ENCODE results near the gene B3GAT1. TPM values are rescaled to one million over a fixed set of nuclear protein-coding genes. Genes with fewer than 3 reads are reported as not detected.

B3GAT1 gene
- total and polyA plus RNA-seq, 2 donors (not counting 1 experiment from before 2014, with no cell fraction given) = under 0.01 TPM; not detected in 1

- no peaks in the 10 kb centered on the region for H4K20me1 ChIP-seq (ENCODE audit: control insufficient read depth, extremely low read depth, insufficient read depth, low read length)
- no peak for TF ChIP-seq CTCF (conservative IDR thresholded peaks at IDR 0.05 in 1 of 2, IDR thresholded peaks at IDR 0.05 in 1 of 2; ENCODE audit: low read depth in 1 of 2, low read length in 2 of 2)
- TF ChIP-seq EZH2 (IDR thresholded peaks at IDR 0.05; ENCODE audit: low read length, missing control alignments) = no peak
- H3K36me3 ChIP-seq (ENCODE audit: control insufficient read depth, insufficient read depth, low read length) = no peaks in the 10 kb centered on the region
- no peak for DNase-seq (ENCODE audit: low read depth in 2 of 2)
- no peaks in the 10 kb centered on the region for H3K79me2 ChIP-seq (ENCODE audit: control insufficient read depth, insufficient read depth, low read length)
- H3K9ac ChIP-seq (ENCODE audit: insufficient read depth, low read length) = no peak overlapping the region
- no peak overlapping the region for H3K4me3 ChIP-seq (replicated peaks in 1 of 4; ENCODE audit: control extremely low read depth in 1 of 4, insufficient read depth in 1 of 4, low read depth in 3 of 4, low read length in 4 of 4)
- no peak overlapping the region for H3K27ac ChIP-seq (ENCODE audit: insufficient read depth, low read length)
- no peak overlapping the region for H2AFZ ChIP-seq (ENCODE audit: low read length)
- no peak overlapping the region for H3K4me2 ChIP-seq (ENCODE audit: extremely low read depth, insufficient read depth, low read length)
- no peaks in the 10 kb centered on the region for H3K4me1 ChIP-seq (ENCODE audit: control insufficient read depth, extremely low read depth, insufficient read depth, low read length)
- no peaks in the 10 kb centered on the region for H3K9me3 ChIP-seq (ENCODE audit: control insufficient read depth, insufficient read depth, low read depth, low read length)
- H3K27me3 ChIP-seq (ENCODE audit: control insufficient read depth, insufficient read depth, low read length) = no peaks in the 10 kb centered on the region
Measured at GRCh38 chr11:134399293-134399654, 12.8 kb downstream of the B3GAT1 start.

GRCh38 chr11:134398644-134399292, 13.3 kb downstream of the B3GAT1 start:
- Histone ChIP-seq H3K36me3 (ENCODE audit: control insufficient read depth, insufficient read depth, low read length) (no peaks in the 10 kb centered on the region), H3K27me3 (ENCODE audit: control insufficient read depth, insufficient read depth, low read length) (no peaks in the 10 kb centered on the region), H3K9me3 (ENCODE audit: control insufficient read depth, insufficient read depth, low read depth, low read length) (no peaks in the 10 kb centered on the region), H3K4me3 (replicated peaks in 1 of 4; ENCODE audit: control extremely low read depth in 1 of 4, insufficient read depth in 1 of 4, low read depth in 3 of 4, low read length in 4 of 4) (no peak overlapping the region), H4K20me1 (ENCODE audit: control insufficient read depth, extremely low read depth, insufficient read depth, low read length) (no peaks in the 10 kb centered on the region), H2AFZ (ENCODE audit: low read length) (no peak overlapping the region), H3K27ac (ENCODE audit: insufficient read depth, low read length) (no peak overlapping the region), H3K9ac (ENCODE audit: insufficient read depth, low read length) (no peak overlapping the region), H3K4me1 (ENCODE audit: control insufficient read depth, extremely low read depth, insufficient read depth, low read length) (no peaks in the 10 kb centered on the region), H3K4me2 (ENCODE audit: extremely low read depth, insufficient read depth, low read length) (no peak overlapping the region), H3K79me2 (ENCODE audit: control insufficient read depth, insufficient read depth, low read length) (no peaks in the 10 kb centered on the region)
- no peak for TF ChIP-seq CTCF (conservative IDR thresholded peaks at IDR 0.05 in 1 of 2, IDR thresholded peaks at IDR 0.05 in 1 of 2; ENCODE audit: low read depth in 1 of 2, low read length in 2 of 2)
- TF ChIP-seq EZH2 (IDR thresholded peaks at IDR 0.05; ENCODE audit: low read length, missing control alignments) = no peak
- DNase-seq (ENCODE audit: low read depth in 2 of 2) = no peak

- TF ChIP-seq CTCF (conservative IDR thresholded peaks at IDR 0.05 in 1 of 2, IDR thresholded peaks at IDR 0.05 in 1 of 2; ENCODE audit: low read depth in 1 of 2, low read length in 2 of 2) = no peak
- no peak for TF ChIP-seq EZH2 (IDR thresholded peaks at IDR 0.05; ENCODE audit: low read length, missing control alignments)
- no peaks in the 10 kb centered on the region for H3K27me3 ChIP-seq (ENCODE audit: control insufficient read depth, insufficient read depth, low read length)
- H3K27ac ChIP-seq (ENCODE audit: insufficient read depth, low read length) = no peak overlapping the region
- no peak overlapping the region for H3K9ac ChIP-seq (ENCODE audit: insufficient read depth, low read length)
- H3K36me3 ChIP-seq (ENCODE audit: control insufficient read depth, insufficient read depth, low read length) = no peaks in the 10 kb centered on the region
- no peak for DNase-seq (ENCODE audit: low read depth in 2 of 2)
- no peaks in the 10 kb centered on the region for H3K79me2 ChIP-seq (ENCODE audit: control insufficient read depth, insufficient read depth, low read length)
- H3K4me1 ChIP-seq (ENCODE audit: control insufficient read depth, extremely low read depth, insufficient read depth, low read length) = no peaks in the 10 kb centered on the region
- no peak overlapping the region for H3K4me2 ChIP-seq (ENCODE audit: extremely low read depth, insufficient read depth, low read length)
- H4K20me1 ChIP-seq (ENCODE audit: control insufficient read depth, extremely low read depth, insufficient read depth, low read length) = no peaks in the 10 kb centered on the region
- no peak overlapping the region for H3K4me3 ChIP-seq (replicated peaks in 1 of 4; ENCODE audit: control extremely low read depth in 1 of 4, insufficient read depth in 1 of 4, low read depth in 3 of 4, low read length in 4 of 4)
- no peaks in the 10 kb centered on the region for H3K9me3 ChIP-seq (ENCODE audit: control insufficient read depth, insufficient read depth, low read depth, low read length)
- H2AFZ ChIP-seq (ENCODE audit: low read length) = no peak overlapping the region
Measured at GRCh38 chr11:134398079-134398444, 14.0 kb downstream of the B3GAT1 start.

Measured in fibroblast of lung (primary cell).